GM21367 (cell line): Measurements from ENCODE around the gene CDH1.
"Not testable (repeated sequence)": the region's sequence is repeated elsewhere in the genome, so short reads cannot be mapped to it uniquely, and the experiment has no call there.

Source experiments
- ATAC-seq: cut with Tn5 transposase; IDR thresholded peaks from one replicate; pipeline ENCODE4 v1.9.1; 2021; ENCODE audit not compliant: unreplicated experiment

CDH1 gene

DNA sequence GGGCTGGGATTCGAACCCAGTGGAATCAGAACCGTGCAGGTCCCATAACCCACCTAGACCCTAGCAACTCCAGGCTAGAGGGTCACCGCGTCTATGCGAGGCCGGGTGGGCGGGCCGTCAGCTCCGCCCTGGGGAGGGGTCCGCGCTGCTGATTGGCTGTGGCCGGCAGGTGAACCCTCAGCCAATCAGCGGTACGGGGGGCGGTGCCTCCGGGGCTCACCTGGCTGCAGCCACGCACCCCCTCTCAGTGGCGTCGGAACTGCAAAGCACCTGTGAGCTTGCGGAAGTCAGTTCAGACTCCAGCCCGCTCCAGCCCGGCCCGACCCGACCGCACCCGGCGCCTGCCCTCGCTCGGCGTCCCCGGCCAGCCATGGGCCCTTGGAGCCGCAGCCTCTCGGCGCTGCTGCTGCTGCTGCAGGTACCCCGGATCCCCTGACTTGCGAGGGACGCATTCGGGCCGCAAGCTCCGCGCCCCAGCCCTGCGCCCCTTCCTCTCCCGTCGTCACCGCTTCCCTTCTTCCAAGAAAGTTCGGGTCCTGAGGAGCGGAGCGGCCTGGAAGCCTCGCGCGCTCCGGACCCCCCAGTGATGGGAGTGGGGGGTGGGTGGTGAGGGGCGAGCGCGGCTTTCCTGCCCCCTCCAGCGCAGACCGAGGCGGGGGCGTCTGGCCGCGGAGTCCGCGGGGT, at the start of gene CDH1:
Gene CDH1 (plus strand): TSS at position 247 of the 684 bp plus-strand sequence. CDS start 124 bp downstream, at position 371.
- ATAC-seq: no peak

DNA sequence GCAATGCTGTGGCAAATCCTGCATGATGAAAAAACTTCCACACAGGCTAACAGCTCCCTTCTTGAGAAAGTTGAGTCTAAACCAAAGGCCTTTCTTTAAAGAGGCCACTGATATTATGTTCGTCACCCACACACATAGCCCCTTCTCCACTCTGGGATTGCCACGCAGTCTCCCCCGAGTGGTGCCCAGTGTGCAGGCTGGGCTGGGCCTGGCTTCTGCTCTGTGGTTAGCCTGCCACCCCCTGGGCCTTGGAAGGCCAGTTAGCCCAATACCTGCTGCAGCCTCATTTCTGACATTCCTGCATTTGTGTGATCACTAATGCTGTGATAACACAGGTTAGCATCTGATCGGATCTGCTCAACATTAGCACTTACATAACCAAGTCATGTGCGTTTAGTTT, 47.2 kb upstream of the CDH1 start:
- no peak for ATAC-seq

DNA sequence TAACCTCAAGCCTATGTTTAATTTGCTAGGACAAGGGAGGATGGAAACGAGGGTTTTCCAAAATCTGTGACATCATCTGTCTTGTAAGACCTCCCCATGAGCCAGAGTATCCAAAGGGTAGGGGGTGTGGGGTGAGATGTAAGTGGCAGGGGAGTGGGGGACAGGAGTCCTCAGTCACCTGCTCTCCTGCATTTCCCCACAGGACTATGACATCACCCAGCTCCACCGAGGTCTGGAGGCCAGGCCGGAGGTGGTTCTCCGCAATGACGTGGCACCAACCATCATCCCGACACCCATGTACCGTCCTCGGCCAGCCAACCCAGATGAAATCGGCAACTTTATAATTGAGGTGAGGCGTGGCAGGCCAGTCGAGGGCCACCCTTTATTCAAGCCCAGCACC, 41.5 kb upstream of the CDH1 start:
- ATAC-seq: no peak

DNA sequence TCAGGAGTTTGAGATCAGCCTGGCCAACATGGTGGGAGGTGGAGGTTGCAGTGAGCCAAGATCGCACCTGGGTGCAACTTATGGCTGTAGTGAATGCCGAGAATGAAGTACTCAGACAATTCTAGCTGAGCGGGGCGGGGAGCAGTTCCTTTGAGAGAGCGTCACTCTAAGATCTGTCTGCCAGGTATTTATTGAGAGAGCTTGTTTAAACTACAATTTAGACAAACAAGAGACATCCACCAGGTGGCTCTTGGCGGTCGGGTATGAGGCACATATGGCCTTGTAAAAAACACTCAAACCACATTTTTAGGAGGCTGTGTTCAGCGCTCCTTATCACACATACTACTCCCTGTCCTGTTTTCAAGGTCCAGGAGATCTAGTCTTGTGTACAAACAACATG, 40.6 kb upstream of the CDH1 start:
- no peak for ATAC-seq

DNA sequence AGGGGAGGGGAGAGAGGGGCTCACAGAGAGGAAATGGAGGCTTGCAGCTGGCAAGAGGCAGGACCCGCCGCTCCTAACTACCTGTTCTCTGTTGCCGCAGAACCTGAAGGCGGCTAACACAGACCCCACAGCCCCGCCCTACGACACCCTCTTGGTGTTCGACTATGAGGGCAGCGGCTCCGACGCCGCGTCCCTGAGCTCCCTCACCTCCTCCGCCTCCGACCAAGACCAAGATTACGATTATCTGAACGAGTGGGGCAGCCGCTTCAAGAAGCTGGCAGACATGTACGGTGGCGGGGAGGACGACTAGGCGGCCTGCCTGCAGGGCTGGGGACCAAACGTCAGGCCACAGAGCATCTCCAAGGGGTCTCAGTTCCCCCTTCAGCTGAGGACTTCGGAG, 39.0 kb upstream of the CDH1 start:
- no peak for ATAC-seq

DNA sequence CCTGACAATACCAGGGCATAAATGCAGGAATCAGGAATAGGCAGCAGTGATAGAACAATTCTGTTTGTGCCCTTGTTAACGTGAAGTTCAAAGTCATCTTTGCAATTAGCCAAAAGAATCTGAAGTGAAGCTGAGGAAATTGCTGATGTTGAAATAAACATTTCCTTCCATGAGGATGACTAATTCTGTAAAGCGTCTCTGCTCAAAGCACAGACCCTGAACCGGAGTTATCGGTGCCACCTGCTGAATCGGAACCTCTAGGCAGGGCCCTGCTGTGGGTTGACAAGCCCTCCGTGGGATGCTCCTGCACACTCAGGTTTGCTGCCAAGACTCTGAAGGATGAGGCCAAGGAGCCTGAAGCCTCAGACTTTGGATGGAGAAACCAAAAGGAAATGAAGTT, 37.0 kb upstream of the CDH1 start:
- no peak for ATAC-seq

DNA sequence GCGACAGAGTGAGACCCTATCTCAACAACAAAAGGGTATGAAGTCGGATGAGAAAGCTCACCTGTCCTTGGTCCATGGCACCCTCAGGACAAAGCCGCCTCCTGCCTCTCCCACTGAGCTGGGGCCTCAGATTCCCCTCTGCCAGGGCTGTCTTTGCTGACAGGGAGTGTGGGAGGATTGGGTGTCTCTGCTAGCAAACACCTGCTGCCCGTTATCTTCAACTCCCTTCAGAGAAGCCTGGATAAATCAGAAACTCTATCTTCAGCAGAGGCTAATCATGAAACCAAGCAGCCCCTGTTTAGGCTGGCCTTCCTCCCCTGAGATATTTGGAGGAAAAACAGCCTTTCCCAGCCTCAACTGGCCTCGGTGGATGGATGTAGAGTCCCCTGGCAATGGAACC, 36.3 kb upstream of the CDH1 start:
- no peak for ATAC-seq

DNA sequence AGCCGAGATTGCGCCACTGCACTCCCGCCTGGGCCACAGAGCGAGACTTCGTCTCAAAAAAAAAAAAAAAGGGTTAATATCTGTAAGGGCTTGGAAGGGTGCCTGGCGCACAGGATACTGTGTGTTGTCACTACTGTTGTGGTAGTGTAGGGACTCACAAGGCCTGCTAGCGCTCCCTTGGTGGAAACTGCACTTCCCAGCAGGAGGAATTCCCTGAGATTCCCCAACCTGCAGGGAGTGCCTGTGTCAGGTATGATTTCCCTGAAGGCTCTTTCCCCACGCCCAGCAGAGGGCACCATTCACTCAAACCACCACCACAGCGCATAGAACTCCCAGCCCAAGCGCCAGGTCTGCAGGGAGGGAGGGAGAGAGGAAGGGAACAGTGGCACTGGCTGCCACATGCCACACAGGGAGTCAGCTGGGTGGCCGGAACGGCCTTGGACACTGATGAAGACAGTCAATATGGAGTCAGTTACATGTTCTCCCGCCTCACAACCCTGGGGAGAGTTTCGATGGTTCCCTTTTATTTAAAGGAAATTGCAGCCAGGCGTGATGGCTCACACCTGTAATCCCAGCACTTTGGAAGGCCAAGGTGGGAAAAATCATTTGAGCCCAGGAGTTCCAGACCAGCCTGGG, 32.7 kb upstream of the CDH1 start:
- no peak for ATAC-seq

DNA sequence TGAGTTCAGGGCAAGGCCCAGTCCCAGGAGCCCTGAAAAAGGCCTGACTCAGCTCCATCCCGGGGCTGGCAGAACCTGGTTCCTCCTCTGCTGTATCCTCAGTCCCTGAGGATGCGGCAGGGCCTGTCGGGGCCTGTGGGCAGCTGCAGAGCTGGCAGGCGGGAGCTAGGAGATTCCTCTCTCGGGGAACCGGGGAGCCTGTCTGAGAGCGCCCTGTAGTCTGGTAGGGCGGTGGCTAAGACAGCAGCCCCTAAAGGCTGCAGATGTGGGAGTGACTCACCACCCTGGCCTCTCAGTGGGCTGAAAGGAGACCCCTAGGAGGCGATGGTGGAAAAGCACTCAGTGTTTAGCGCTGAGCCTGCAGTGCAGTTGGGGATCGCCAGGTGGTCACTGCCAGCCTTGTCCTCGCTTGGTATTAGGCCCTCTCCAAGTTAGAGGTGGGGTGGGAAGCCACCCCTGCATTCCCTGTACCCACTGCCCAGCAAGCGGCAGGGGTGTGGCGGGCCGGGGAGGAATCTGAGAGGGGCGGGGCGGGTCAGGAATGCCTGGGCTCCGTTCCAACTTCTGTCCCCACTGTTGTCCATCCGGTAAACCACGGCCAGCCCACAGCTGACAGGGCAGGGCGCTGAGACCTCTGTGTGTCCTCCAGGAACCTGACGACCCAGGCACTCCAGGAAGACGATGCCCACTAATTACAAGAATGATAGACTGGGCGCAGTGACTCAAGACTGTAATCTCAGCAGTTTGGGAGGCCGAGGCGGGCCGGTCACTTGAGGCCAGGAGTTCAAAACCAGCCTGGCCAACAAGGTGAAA, 29.5 kb upstream of the CDH1 start:
- no peak for ATAC-seq

DNA sequence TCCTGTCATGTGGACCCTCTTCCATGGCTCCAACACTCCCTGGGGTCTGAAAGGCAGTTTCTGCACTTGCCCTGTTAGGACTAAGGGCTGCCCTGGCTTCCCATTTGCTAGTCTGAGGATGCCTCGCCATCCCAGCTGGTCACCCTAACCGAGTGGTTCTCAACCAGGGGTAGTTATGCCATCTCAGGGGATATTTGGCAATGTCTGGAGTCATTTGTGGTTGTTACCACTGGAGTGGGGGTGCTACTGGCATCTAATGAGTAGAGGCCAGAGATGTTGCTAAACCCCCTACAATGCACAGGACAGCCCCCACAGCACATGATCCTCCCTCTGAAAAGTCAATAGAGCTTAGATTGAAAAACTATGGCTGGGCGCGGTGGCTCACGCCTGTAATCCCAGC, 26.9 kb upstream of the CDH1 start:
- no peak for ATAC-seq

DNA sequence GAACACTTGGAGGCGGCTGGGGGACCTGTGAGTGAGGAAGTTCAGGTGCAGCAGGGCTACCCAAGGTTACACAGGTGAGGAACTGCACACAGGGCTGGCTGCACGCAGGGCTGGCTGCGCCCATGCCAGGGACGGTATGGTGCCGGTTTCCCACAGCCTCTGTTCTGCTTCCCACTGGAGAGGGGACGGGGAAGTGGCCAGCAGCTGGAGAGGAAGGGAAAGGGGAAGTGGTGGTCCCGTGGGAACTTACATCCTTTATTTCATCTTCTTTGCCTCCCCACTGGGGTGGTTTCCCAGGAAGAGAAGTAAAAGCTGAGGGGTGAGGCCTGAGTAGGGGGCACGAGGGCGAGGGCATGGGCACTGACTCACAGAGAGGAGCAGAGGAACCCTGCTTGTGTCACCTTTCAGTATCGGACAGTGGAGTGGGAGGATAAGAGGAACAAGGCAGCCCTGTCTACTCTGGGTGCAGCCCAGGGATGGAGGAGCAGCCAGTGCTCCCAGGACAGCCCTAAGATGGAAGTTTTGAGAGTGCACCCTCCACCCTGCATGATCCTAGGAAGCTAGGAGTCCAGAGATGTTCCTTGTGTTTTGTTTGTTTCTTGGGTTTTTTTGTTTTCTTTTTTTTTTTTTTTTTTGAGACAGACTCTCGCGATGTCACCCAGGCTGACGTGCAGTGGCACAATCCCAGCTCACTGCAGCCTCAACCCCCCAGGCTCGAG, 25.5 kb upstream of the CDH1 start:
- ATAC-seq: no peak

DNA sequence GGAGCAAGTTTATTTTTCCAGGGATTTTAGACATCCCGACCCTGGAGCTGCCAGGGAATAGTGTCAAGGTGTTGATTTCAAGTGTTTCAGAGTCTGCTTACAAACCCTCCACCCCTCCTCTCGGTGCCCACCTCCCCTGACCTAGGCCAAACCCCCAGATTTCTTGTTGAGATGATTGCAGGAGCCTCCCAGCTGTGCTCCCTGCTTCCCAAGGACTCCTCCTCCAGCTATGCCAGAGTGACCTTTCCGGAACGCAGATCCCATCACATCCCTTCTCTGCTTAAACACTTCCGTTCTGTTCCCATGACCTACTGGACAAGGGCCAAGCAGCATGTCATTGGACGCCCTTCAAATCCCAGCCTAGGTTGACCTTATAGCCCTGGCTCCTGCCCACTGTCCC, 23.7 kb upstream of the CDH1 start:
- no peak for ATAC-seq

DNA sequence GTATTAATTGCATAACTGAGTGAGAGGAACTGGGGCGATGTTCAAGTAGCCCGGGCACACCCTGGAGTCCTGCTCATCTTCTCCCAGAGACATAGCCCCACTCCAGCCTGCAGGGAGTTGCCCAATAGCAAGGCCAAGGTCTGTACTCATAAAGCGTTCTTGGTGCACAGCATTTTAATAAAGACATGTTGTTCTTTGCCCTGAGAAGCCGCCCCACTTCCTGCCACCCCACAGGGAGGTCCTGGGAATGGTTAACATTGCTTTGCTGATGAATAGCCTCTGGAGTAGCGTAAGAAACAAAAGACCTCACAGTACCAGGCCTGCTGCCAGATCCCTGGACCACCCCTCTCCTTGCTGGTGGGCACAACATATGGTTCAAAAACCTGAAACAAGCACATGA, 21.6 kb upstream of the CDH1 start:
- no peak for ATAC-seq

DNA sequence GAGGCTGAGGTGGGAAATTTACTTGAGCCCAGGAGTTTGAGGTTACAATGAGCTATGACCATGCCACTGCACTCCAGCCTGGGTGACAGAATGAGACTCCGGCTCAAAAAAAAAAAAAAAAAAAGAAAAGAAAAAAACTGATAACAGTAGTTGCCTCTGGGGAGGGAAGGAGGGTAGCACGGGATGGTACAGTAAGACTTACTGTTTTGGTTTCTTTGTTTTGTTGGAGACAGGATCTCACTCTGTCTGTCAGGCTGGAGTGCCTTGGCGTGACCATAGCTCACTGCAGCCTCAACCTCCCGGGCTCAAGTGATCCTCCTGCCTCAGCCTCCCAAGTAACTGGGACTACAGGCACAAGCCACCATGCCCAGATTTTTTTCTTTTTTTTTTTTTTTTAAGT, 20.6 kb upstream of the CDH1 start:
- ATAC-seq: not testable (repeated sequence)

DNA sequence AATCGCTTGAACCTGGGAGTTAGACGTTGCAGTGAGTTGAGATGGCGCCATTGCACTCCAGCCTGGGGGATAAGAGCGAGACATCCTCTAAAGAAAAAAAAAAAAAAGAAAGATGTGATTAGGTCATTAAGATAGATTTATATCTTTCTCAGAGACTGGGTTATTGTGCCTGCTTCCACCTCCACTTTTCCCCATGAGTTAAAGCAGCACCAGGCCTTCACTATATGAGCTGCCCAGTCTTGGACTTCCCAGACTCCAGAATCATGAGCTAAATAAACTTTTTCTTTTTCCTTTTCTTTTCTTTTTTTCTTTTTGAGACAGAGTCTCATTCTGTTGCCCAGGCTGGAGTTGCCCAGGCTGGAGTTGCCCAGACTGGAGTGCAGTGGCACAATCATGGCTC, 19.4 kb upstream of the CDH1 start:
- no peak for ATAC-seq

DNA sequence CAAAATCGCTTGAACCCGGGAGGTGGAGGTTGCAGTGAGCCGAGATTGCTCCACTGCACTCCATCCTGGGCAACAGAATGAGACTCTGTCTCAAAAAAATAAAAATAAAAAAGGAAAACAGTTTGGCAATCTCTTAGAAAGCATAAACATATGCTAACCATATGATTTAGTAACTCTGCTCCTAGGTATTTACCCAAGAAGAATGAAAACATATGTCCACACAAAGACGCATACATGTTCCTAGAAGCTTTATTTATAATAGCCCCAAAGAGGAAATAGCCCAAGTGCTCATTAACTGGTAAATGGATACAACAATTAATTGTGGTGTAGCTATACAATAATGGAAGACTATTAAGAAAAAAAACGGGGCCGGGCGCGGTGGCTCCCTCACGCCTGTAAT, 18.5 kb upstream of the CDH1 start:
- no peak for ATAC-seq

DNA sequence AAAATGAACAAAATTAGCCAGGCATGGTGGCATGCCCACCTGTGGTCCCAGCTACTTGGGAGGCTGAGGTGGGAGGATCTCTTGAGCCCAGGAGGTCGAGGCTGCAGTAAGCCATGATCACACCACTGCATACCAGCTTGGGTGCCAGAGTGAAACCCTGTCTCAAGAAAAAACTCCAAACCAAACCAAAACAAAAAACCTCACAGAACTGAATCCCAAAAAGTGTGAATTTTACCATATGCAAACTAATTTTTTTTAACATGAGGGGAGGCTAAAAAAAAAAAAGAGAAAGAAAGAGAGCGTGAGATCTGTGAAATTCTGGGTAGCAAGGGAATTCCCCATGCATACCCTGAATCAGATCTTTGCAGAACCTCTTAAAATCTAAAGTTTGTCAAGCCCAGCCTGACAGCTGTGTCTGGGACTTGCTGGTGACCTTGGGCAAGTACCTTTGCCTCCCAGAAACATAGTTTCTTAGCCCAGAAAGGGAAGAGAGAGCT, 17.1 kb upstream of the CDH1 start:
- peak; percentile 78 for ATAC-seq

DNA sequence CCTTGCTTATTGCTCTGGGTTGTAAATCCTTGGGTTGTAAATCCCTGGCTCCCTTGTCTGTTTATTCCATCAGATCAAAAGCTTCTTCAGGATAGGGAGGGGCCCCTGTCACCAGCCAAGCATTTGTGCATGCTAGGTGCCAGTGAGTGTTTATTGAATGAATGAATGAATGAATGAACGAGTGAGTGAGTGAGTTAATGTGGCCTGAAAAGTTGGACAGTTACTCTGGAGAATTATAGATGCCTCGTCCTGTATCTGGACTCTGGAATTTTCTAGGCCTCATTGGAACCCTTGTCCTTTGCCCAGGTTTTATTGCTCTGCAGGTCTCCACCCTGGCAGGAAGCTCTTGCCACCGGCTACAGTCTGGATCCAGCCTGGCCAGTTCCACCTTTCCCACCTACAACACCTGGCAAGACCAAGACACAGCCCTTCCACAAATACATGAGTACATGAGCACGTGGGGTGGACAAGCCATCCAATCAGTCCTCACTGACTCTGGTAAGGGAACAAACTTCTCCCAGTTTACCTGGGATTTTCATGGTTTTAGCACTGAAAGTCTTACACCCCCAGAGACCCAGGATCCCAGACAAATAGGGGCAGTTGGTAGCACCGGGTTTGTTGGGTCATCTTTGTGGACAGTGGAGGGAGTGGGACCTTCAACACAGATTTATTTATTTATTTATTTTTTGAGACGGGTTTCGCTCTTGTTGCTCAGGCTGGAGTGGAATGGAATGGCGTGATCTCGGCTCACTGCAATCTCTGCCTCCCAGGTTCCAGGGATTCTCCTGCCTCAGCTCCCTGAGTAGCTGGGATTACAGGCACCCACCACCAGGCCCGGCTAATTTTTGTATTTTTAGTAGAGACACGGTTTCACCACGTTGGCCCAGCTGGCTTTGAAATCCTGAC, 14.7 kb upstream of the CDH1 start:
- ATAC-seq: no peak

DNA sequence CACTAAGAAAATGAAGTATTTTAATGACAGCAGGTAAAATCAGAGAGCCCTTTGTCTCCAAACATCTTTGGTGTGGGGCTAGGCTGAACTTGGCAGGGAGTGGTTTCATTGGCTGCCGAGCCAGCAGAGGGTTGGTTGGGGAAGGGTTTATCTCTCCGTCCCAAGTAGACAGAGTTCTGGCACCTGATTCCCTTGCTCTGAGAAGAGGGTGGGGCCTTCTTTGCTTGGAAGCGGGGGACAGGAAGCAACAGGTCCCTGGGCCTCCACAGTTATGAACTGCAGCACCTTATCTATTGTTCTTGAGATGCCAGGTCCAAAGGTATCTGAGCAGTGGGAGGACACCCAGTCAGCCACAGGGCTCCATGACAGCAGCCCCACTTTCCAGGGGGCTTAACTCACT, 12.3 kb upstream of the CDH1 start:
- no peak for ATAC-seq

DNA sequence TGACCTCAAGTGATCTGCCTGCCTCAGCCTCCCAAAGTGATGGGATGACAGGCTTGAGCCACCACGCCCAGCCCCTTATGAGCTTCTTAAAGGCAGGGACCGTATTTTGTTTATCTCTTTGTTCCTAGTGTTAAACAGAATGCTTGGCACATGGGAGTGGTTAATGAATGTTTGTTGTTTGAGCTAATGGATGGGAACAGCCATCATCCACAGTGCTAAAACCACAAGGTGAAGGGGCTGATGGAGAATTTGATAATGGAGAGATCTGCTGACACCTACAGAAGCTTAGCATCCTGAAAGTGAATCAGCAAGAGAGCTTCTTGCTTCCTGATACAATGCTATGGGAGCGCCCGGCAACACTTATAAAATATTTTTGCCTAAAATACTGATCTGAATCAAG, 8.6 kb upstream of the CDH1 start:
- no peak for ATAC-seq
